ENCODE data around the gene CETN1. TPM values are rescaled to one million over a fixed set of nuclear protein-coding genes. Genes with fewer than 3 reads are reported as not detected.

Gene CETN1
- total RNA-seq, 2 donors from 2014 or later = not detected

DNA sequence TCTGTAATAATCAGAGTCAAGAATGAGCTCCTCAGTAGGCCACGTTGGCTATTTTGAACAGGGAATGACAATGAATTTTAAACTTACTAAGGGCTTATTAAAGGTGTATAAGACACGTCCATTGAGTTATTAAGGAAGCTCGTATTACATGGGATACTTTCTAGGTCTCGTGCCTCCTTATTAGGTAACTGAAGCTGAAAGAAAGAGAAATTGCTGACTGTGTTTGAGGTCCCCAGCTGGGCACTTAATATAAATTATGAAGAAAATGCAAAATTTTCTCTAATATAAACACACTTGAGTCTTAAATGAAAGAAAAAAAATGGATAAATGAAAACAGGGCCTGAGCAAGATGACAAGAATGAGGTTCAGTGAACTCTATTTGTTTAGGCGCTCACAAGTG, 38.4 kb downstream of the CETN1 start:
- H3K9me3 ChIP-seq (ENCODE audit: control insufficient read depth, low read length, poor library complexity, severe bottlenecking) = no peaks in the 10 kb centered on the region
- ATAC-seq (no peak), DNase-seq (no peak)
- Mint-ChIP-seq H3K4me1 (peaks cover 2% of the 10 kb centered on the region), H3K4me3 (no peak overlapping the region), H3K36me3 (ENCODE audit: low read depth) (peaks cover 2% of the 10 kb centered on the region), H3K27ac (no peak overlapping the region), H3K27me3 (peaks cover 29% of the 10 kb centered on the region)

- Mint-ChIP-seq H3K4me1 (peaks cover 1% of the 10 kb centered on the region), H3K27me3 (peaks cover 40% of the 10 kb centered on the region), H3K27ac (no peak overlapping the region), H3K36me3 (ENCODE audit: low read depth) (peaks cover 2% of the 10 kb centered on the region), H3K4me3 (no peak overlapping the region)
- DNase-seq = no peak
- H3K9me3 ChIP-seq (ENCODE audit: control insufficient read depth, low read length, poor library complexity, severe bottlenecking) = no peaks in the 10 kb centered on the region
- no peak for ATAC-seq
These were observed 41.3 kb downstream of the CETN1 start for GRCh38 chr18:621291-622043.

DNA sequence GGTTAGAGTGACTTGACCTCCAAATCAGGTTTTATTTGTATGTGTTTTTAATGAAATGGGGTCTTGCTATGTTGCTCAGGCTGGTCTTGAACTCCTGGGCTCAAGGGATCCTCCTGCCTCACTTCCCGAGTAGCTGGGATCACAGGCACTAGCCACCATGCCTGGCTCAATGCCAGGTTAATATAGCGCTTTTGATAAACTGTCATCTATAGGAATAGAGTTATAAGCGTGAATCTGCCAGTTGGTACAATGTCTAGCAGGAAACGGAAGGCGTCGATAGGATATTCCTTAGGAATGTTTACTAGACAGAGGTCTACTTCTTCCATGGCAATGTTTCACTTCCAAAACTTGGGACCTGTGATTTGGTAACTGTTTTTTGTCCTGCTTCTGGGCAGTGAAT, 42.1 kb downstream of the CETN1 start:
- no peaks in the 10 kb centered on the region for H3K4me1 Mint-ChIP-seq
- no peak for DNase-seq
- no peak overlapping the region for H3K27ac Mint-ChIP-seq
- peaks cover 44% of the 10 kb centered on the region for H3K27me3 Mint-ChIP-seq
- H3K36me3 Mint-ChIP-seq (ENCODE audit: low read depth) = peaks cover 2% of the 10 kb centered on the region
- H3K9me3 ChIP-seq (ENCODE audit: control insufficient read depth, low read length, poor library complexity, severe bottlenecking) = no peaks in the 10 kb centered on the region
- no peak for ATAC-seq
- no peak overlapping the region for H3K4me3 Mint-ChIP-seq

DNA sequence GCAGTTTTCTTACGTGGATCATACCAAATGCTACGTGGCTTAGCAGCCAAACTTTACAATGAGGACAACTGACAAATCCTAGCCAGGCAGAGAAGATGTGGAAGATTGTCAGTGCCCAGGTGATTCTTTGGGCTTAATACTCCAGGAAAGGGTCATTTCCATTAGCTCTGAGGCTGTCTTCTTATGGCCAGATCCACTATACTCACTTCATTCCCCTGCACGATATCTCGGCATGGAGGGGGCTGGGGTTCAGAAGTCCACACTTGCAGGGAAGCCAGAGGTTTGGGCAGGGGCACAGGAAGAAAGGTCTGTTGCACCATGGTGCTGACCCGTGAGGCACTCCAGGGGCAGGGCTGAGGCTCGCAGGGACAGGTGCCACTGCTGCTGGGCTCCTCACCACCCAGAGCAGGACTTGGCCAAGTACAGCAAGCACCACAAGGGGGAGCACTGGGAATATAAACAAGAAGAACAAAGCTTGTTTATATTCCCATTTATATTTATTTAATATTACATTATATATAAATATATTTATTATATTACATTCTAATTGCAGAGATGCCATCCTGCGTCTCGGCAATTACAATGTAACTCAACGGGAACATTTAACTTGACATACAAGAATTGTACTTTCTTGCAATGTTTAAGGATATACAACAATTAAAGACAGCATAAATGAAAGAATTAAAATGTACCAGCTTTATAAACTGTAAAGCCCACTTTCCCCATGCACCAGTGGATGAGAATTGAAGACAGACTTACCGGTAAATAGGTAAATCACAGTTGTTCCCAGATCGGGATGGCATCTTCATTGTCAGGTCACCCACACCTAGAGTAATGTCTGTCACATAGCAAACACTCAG, 43.8 kb downstream of the CETN1 start:
- Mint-ChIP-seq H3K4me3 (no peak overlapping the region), H3K36me3 (ENCODE audit: low read depth) (peaks cover 1% of the 10 kb centered on the region), H3K4me1 (no peaks in the 10 kb centered on the region), H3K27ac (no peak overlapping the region), H3K27me3 (peaks cover 42% of the 10 kb centered on the region)
- H3K9me3 ChIP-seq (ENCODE audit: control insufficient read depth, low read length, poor library complexity, severe bottlenecking) = no peaks in the 10 kb centered on the region
- peak; percentile 79 for ATAC-seq
- peak; percentile 9 to 42 (median 24) for DNase-seq

- no peak for DNase-seq
- Mint-ChIP-seq H3K4me3 (no peak overlapping the region), H3K27ac (no peak overlapping the region), H3K4me1 (no peaks in the 10 kb centered on the region), H3K36me3 (ENCODE audit: low read depth) (no peaks in the 10 kb centered on the region), H3K27me3 (peaks cover 54% of the 10 kb centered on the region)
- no peaks in the 10 kb centered on the region for H3K9me3 ChIP-seq (ENCODE audit: control insufficient read depth, low read length, poor library complexity, severe bottlenecking)
- ATAC-seq = no peak
These were observed 47.1 kb downstream of the CETN1 start for GRCh38 chr18:627231-627630.

GRCh38 chr18:629269-630150, 49.3 kb downstream of the CETN1 start:
- no peaks in the 10 kb centered on the region for H3K4me1 Mint-ChIP-seq
- no peak overlapping the region for H3K27ac Mint-ChIP-seq
- no peaks in the 10 kb centered on the region for H3K36me3 Mint-ChIP-seq (ENCODE audit: low read depth)
- peaks cover 57% of the 10 kb centered on the region for H3K27me3 Mint-ChIP-seq
- no peaks in the 10 kb centered on the region for H3K9me3 ChIP-seq (ENCODE audit: control insufficient read depth, low read length, poor library complexity, severe bottlenecking)
- DNase-seq = no peak
- no peak overlapping the region for H3K4me3 Mint-ChIP-seq
- ATAC-seq = no peak

- Mint-ChIP-seq H3K27ac (no peak overlapping the region), H3K4me1 (no peaks in the 10 kb centered on the region), H3K4me3 (no peak overlapping the region), H3K27me3 (peaks cover 52% of the 10 kb centered on the region), H3K36me3 (ENCODE audit: low read depth) (no peaks in the 10 kb centered on the region)
- H3K9me3 ChIP-seq (ENCODE audit: control insufficient read depth, low read length, poor library complexity, severe bottlenecking) = no peaks in the 10 kb centered on the region
- ATAC-seq (no peak), DNase-seq (no peak)
These were observed 51.4 kb downstream of the CETN1 start for GRCh38 chr18:631560-631959.

Other genes starting within 250 kb of the CETN1 start
- gene COLEC12, start 79.7 kb upstream of the CETN1 start, total RNA-seq = not detected
- not detected for gene CLUL1, start 16.6 kb downstream of the CETN1 start, total RNA-seq
- 1 to 10 TPM in 1 of 2 donors, under 1 TPM in 1; 0.60 to 2.5 TPM for gene TYMS, start 77.3 kb downstream of the CETN1 start, total RNA-seq
- gene ENOSF1, start 132.2 kb downstream of the CETN1 start, total RNA-seq = 10 to 100 TPM; 57.4 to 69.3 TPM
- gene YES1, start 231.9 kb downstream of the CETN1 start, total RNA-seq = 1 to 10 TPM; 6.9 to 7.1 TPM